ENCODE data around the gene ERICH6.
"Not testable (repeated sequence)": the region's sequence is repeated elsewhere in the genome, so short reads cannot be mapped to it uniquely, and the experiment has no call there.

ERICH6 gene

GRCh38 chr3:150663461-150663860 is 40.3 kb downstream of the ERICH6 start:
- no peak overlapping the region for H3K4me3 Mint-ChIP-seq
- H3K4me1 Mint-ChIP-seq, result peaks cover 20% of the 10 kb centered on the region
- no peak for ATAC-seq
- H3K36me3 Mint-ChIP-seq, result no peaks in the 10 kb centered on the region
- DNase-seq (ENCODE audit: low spot score in 2 of 2), result no peak
- H3K27ac Mint-ChIP-seq, result no peak overlapping the region
- H3K9me3 Mint-ChIP-seq, result no peaks in the 10 kb centered on the region

DNA sequence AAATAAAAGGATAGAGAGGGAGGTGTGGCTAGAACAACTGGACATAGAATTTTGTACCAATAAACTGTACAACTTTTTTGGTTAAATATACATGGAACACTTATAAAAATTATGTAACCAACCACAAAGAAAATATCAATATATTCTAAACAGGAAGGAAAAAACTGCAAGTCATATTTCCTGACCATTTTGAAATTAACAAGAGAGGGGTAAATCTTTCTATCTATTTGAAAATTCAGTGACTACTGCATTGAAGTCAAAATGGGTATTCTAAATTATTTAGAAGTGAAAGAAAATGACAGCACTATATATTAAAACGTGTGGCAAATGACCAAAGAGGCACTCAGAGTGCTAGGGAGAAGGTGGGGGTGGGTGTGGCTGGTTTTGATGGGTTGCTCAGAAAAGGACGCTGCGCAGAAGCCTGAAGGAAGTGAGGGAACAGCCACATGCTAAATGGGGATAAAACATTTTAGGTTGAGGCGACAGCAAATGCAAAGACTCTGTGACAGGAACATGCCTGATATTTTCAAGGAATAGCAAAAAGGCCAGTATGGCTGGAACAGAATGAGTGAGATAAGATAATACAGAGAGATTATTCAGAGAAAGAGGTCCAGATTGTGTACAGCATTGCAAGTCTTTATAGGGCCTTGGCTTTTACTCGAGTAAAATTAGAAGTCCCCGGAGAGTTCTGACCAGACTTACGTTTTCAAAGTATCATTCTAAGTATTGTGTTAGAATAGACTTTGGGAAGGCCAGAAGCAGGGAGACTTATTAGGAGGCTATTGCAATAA is 41.1 kb downstream of the ERICH6 start:
- peak overlapping the region; percentile 4 for H3K27ac Mint-ChIP-seq
- no peaks in the 10 kb centered on the region for H3K36me3 Mint-ChIP-seq
- no peak for DNase-seq (ENCODE audit: low spot score in 2 of 2)
- no peaks in the 10 kb centered on the region for H3K9me3 Mint-ChIP-seq
- peaks cover 20% of the 10 kb centered on the region for H3K4me1 Mint-ChIP-seq
- H3K4me3 Mint-ChIP-seq, result no peak overlapping the region
- no peak for ATAC-seq

DNA sequence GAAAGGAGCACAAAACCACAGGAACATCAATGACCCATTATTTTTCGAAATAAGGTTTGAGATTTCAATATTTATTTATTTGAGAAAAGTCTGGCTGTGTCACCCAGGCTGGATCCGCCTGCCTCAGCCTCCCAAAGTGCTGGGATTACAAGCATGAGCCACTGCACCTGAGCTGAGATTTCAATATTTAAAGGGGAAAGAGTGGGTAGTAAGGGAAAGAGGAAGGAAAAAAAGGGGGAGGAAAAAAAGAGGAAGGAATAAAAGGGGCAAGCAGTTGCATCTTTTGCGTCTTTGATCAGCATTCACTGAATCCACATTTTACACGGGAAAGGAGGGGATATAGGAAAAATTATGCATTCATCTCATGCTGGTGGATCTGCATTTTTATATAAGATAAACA is 47.4 kb downstream of the ERICH6 start:
- Mint-ChIP-seq H3K4me1 (peaks cover 11% of the 10 kb centered on the region), H3K9me3 (no peaks in the 10 kb centered on the region), H3K4me3 (no peak overlapping the region), H3K36me3 (no peaks in the 10 kb centered on the region), H3K27ac (no peak overlapping the region)
- ATAC-seq (no peak), DNase-seq (ENCODE audit: low spot score in 2 of 2) (no peak)

DNA sequence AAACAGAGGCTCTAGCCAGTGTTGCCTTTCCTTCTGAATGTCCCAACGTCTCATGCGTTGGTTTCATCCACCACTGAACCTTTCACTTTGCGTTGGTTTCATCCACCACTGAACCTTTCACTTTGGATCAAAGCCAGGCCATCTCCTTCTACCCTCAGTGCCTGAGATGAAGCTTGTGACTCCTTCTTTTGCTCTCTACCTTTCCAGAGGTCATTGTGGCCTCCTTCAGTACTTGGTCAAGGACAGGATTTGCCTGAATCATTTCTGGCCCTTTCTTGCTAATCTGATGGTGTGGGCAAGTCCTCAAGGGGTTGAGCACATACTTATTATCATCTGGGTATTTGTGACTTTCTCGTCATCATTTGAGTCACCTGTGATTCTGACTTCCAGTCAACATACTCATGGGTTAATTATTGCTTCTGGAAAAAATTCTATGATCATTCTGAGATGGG is 50.6 kb downstream of the ERICH6 start:
- peak; percentile 79 for ATAC-seq
- no peaks in the 10 kb centered on the region for H3K36me3 Mint-ChIP-seq
- peak in 1 of 2 donors; percentile 54 for DNase-seq (ENCODE audit: low spot score in 2 of 2)

GRCh38 chr3:150640256-150640655 is 63.5 kb downstream of the ERICH6 start:
- Mint-ChIP-seq H3K4me1 (peaks cover 36% of the 10 kb centered on the region), H3K36me3 (no peaks in the 10 kb centered on the region), H3K9me3 (no peaks in the 10 kb centered on the region), H3K27ac (no peak overlapping the region), H3K4me3 (no peak overlapping the region)
- DNase-seq (ENCODE audit: low spot score in 2 of 2), result no peak
- ATAC-seq, result no peak

More for the DNA sequence above, 50.6 kb downstream of the ERICH6 start:
- Mint-ChIP-seq H3K27ac (no peak overlapping the region), H3K4me3 (no peak overlapping the region), H3K4me1 (peaks cover 11% of the 10 kb centered on the region), H3K9me3 (no peaks in the 10 kb centered on the region)

- H3K27ac Mint-ChIP-seq, result peak overlapping the region; percentile 38
- no peak overlapping the region for H3K4me3 Mint-ChIP-seq
- peaks cover 46% of the 10 kb centered on the region for H3K4me1 Mint-ChIP-seq
- DNase-seq (ENCODE audit: low spot score in 2 of 2) (no peak), ATAC-seq (no peak)
- no peaks in the 10 kb centered on the region for H3K9me3 Mint-ChIP-seq
- H3K36me3 Mint-ChIP-seq, result peaks cover 7% of the 10 kb centered on the region
Observed at GRCh38 chr3:150639262-150639661, 64.5 kb downstream of the ERICH6 start.

DNA sequence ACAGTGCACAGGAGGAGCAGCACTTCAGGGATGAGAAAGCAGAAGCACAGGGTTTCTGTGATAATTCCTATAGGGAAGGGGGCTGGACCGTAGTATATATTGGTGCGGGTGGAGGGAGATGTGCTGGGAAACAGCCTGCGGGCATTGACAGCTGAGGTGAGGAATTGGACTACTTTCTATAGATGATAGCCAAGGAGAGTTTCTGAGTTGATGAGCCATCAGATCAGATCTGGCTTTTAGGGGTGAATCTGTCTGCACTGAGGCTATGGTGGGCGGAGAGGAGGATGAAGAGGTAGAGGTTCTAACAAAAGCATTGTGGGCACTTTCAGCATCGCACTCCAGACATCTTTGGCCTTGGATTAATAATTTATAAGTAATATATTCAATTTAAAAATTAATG is 67.5 kb downstream of the ERICH6 start:
- Mint-ChIP-seq H3K27ac (peak overlapping the region; percentile 93), H3K4me3 (peak overlapping the region; percentile 53)
- DNase-seq (ENCODE audit: low spot score in 2 of 2), result no peak

DNA sequence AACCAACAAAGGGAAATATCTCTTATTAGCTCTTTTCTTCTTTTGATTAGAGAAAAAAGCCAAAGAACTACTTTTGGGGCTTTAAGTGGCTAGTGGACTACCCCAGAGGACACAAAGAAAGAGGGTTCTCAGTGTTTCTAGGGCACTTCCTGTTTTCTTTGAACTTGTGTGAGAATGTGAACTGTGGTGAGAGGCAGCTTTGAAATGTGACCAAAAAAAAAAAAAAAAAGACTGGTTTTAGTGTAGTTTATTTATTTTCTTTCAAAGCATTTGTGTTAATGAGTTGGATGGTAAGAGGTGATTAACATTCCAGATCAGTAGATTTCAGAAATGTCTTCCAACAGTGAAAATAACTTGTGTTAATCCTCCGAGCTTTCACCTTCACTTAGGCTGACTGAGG is 68.2 kb downstream of the ERICH6 start:
- Mint-ChIP-seq H3K36me3 (peaks cover 32% of the 10 kb centered on the region), H3K27ac (peak overlapping the region; percentile 93), H3K4me3 (peak overlapping the region; percentile 53), H3K4me1 (peaks cover 36% of the 10 kb centered on the region), H3K9me3 (no peaks in the 10 kb centered on the region)
- DNase-seq (ENCODE audit: low spot score in 2 of 2) (no peak), ATAC-seq (peak; percentile 91)

More for the DNA sequence above, 67.5 kb downstream of the ERICH6 start:
- Mint-ChIP-seq H3K9me3 (no peaks in the 10 kb centered on the region), H3K36me3 (peaks cover 25% of the 10 kb centered on the region), H3K4me1 (peaks cover 37% of the 10 kb centered on the region)
- peak; percentile 57 for ATAC-seq

DNA sequence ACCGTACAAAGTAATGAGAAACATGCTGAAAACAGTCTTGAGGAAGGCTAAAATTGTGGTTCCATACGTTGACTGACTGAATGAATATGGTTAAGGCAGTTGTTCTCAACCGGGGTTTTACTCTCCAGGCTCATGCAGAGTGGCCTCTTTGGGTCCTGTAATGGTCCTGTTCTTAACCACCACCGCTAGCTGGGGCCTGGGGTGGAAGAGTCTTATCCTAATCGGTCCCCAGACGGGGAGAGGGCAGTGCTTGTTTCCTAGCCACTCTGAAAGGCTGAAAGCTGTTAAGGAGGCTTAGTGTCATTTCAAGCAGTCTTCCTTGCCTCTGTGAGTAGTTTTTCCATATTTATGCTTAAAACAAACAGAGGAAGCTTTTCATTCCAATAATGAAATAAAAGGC is 68.6 kb downstream of the ERICH6 start:
- H3K27ac Mint-ChIP-seq, result peak overlapping the region; percentile 93
- H3K4me1 Mint-ChIP-seq, result peaks cover 36% of the 10 kb centered on the region
- H3K36me3 Mint-ChIP-seq, result peaks cover 36% of the 10 kb centered on the region
- DNase-seq (ENCODE audit: low spot score in 2 of 2) (no peak), ATAC-seq (peak; percentile 57)
- peak overlapping the region; percentile 53 for H3K4me3 Mint-ChIP-seq
- no peaks in the 10 kb centered on the region for H3K9me3 Mint-ChIP-seq

- H3K4me3 Mint-ChIP-seq, result no peak overlapping the region
- peaks cover 27% of the 10 kb centered on the region for H3K4me1 Mint-ChIP-seq
- H3K36me3 Mint-ChIP-seq, result peaks cover 70% of the 10 kb centered on the region
- no peaks in the 10 kb centered on the region for H3K9me3 Mint-ChIP-seq
- DNase-seq (ENCODE audit: low spot score in 2 of 2) (no peak), ATAC-seq (no peak)
- H3K27ac Mint-ChIP-seq, result no peak overlapping the region
Observed at GRCh38 chr3:150631515-150632221, 72.1 kb downstream of the ERICH6 start.

- peaks cover 91% of the 10 kb centered on the region for H3K36me3 Mint-ChIP-seq
- ATAC-seq (no peak), DNase-seq (ENCODE audit: low spot score in 2 of 2) (no peak)
- H3K9me3 Mint-ChIP-seq, result no peaks in the 10 kb centered on the region
- H3K4me3 Mint-ChIP-seq, result no peak overlapping the region
- H3K27ac Mint-ChIP-seq, result no peak overlapping the region
- peaks cover 16% of the 10 kb centered on the region for H3K4me1 Mint-ChIP-seq
Observed at GRCh38 chr3:150627557-150627956, 76.2 kb downstream of the ERICH6 start.

DNA sequence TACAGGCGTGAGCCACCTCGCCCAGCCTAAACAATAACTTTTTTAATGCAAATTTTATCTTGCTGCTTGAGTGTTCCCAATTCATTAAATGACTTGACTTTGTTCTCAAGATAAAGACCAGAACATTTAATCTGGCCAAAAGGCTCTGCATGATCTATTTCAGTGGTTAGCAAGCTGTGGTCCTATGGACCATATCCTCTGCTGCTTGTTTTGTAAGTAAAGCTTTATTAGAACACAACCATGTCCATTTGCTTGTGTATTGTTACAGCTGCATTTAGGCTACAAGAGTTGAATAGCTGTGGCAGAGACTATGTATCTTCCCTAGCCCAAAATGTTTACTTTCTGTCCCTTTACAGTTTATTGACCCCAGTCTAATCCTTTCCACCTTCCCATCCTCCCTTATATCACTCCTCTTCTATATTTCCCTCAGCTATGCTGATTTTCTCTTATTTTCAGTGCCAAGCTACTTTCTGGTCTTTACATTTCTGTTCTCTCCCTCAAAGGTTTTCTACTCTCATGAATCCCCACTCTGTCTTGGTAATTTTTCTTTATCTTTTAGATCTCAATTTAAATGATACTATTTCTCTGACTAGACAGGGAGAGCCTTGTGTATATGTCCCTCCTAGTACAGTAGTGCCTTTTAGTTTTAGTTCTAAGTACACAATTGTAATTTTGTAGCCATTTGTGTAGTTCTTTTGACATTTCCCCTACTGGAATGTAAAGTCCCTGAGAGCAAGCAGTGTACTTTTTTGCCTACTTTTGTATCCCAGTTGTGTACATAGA is 77.4 kb downstream of the ERICH6 start:
- H3K9me3 Mint-ChIP-seq, result no peaks in the 10 kb centered on the region
- peaks cover 26% of the 10 kb centered on the region for H3K4me1 Mint-ChIP-seq
- ATAC-seq, result no peak
- no peak overlapping the region for H3K4me3 Mint-ChIP-seq
- peaks cover 97% of the 10 kb centered on the region for H3K36me3 Mint-ChIP-seq
- peak overlapping the region; percentile 1 for H3K27ac Mint-ChIP-seq
- no peak for DNase-seq (ENCODE audit: low spot score in 2 of 2)

GRCh38 chr3:150623945-150624344 is 79.8 kb downstream of the ERICH6 start:
- peaks cover 44% of the 10 kb centered on the region for H3K4me1 Mint-ChIP-seq
- peaks cover 80% of the 10 kb centered on the region for H3K36me3 Mint-ChIP-seq
- ATAC-seq, result no peak
- no peaks in the 10 kb centered on the region for H3K9me3 Mint-ChIP-seq
- no peak overlapping the region for H3K27ac Mint-ChIP-seq
- DNase-seq (ENCODE audit: low spot score in 2 of 2), result no peak
- H3K4me3 Mint-ChIP-seq, result no peak overlapping the region

GRCh38 chr3:150622955-150623354 is 80.8 kb downstream of the ERICH6 start:
- H3K9me3 Mint-ChIP-seq; DNase-seq (ENCODE audit: low spot score in 2 of 2); H3K27ac Mint-ChIP-seq; ATAC-seq; H3K4me3 Mint-ChIP-seq: not testable (repeated sequence)
- Mint-ChIP-seq H3K4me1 (peaks cover 44% of the 10 kb centered on the region), H3K36me3 (peaks cover 79% of the 10 kb centered on the region)

DNA sequence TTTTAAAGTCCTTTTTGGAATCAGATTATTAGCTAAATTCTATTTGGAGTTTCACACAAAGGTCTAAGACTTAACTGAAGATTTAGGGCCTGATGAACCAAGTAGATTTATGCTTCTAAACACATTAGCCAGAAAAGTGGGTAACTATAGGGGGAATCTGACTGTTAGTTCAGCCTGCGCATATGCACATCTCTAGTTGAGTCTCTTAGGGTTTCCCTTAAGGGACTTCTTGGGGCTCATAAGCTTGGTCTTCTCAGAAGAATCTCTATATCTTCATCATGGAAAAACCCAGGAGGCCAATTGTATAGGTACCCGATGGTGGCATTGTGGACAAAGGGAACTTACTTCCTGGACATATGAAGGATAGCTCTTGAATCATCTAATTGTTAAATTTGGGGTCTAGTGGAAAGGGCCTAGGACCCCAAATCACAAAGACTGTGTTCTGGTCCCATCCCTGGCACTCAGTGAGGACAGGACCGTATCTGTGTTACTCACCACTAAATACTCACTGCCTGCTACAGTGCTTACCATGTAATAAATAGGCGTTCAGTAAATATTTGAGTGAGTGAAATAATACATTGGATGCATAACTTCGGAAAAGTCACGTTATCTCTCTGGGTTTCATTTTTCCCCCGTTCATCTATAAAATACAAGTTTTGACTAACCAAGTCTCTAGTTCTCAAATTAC is 83.6 kb downstream of the ERICH6 start:
- ATAC-seq, result peak; percentile 73
- peak overlapping the region; percentile 19 for H3K27ac Mint-ChIP-seq

More for the DNA sequence above, 83.6 kb downstream of the ERICH6 start:
- Mint-ChIP-seq H3K4me1 (peaks cover 37% of the 10 kb centered on the region), H3K36me3 (peaks cover 67% of the 10 kb centered on the region), H3K9me3 (no peaks in the 10 kb centered on the region), H3K4me3 (no peak overlapping the region)
- no peak for DNase-seq (ENCODE audit: low spot score in 2 of 2)

Measured in stimulated activated effector memory CD8-positive, alpha-beta T cell treated with anti-CD3 and anti-CD28 coated beads, Interleukin-12 subunit alpha, Interleukin-12 subunit beta, amount 100 ng/mL, for 72 hours (primary cell).